ENCODE measurements around the gene SEMA4G.
A peak's percentile ranks its signal among the peaks of the same experiment; 100 is the strongest.

The SEMA4G gene

DNA sequence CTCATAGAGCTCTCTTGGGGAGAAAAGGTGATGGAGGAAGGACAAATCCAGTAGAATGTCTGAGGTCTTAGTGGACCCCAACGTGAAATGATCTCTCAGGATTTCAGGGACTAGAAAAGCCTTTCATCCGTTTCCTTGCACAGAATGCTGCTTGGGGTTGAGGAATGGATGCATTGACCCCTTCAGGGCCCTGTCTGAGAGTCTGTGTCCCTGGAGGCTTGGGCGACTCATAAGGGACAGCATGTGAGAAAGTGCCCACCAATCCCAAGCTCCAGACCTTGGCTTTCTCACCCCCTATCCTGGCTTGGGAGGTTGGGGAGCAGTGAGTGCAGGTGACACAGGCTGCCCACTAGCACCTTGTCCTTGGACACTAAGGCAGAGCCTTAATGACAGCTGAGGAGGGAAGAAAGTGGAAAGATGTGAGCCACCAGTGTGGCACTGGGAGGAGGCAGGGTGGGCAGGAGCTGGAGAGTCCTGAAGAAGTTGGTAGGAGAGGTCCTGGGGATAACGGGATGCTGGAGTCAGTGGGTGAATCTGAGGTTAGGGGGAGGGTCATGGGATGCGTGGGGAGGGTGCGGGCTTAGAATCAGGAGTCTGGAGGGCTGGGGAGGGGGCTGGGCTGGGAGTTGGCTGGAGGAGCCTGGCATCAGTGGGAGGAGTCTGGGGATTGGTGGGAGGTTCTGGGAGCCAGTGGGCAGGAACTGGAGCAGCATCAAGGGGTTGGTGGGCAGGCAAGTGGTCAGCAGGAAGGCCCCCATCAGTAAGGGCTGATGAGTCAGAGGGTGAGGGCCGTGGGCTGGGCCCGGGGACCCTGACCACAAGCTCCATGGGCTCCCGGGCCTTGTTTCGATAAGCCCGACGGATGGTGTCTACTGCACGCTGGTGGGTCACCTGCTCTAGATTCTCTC is 38.9 kb downstream of the SEMA4G start:
- DNase-seq: no peak

DNA sequence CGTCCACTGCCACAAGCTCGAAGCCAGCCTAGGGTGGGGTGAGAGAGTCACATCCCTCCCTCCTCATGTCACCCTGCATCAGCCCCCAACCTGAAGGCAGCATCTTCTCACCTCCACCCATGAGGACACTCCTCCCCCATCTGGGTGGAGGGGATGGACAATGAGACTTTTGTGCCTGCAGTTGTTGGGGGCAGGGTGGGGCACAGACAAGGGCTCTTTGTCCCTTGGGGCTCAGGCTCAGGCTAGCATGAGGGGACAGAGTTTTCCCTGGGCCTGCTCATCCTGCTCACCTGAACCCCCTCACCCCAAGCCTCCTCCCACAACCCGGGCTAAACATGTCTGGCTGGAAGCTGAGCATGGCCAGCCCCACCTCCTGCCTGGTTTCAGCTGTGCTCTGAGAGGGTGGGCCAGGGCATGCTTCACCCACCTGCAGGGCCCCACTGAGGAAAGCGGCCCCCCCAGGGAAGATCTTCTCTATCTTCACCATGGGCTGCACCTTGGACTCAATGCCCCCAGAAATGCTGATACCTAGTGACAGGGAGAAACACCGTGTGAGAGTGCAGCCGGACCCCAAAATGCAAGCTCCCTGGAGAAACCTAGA is 39.6 kb downstream of the SEMA4G start:
- DNase-seq: no peak

DNA sequence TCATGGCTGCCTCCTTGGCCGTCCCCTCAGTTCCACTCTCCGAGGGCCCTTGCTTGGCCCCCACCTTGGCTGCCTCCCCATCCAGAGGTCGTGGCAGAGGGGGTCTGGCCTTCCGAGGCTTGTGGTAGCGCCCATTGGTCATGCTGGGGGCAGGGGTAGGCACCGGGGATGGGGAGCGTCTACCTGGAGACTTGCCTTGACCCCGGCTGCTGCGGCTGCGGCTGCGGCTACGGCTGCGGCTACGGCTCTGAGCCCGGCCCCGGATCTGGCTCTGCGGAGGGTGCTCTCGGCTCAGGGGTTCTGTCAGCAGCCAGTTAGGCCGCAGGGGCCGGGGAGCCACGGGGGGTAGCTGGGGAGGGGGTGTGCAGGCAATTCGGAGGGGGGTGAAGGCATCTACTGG is 41.0 kb downstream of the SEMA4G start:
- no peak for DNase-seq

DNA sequence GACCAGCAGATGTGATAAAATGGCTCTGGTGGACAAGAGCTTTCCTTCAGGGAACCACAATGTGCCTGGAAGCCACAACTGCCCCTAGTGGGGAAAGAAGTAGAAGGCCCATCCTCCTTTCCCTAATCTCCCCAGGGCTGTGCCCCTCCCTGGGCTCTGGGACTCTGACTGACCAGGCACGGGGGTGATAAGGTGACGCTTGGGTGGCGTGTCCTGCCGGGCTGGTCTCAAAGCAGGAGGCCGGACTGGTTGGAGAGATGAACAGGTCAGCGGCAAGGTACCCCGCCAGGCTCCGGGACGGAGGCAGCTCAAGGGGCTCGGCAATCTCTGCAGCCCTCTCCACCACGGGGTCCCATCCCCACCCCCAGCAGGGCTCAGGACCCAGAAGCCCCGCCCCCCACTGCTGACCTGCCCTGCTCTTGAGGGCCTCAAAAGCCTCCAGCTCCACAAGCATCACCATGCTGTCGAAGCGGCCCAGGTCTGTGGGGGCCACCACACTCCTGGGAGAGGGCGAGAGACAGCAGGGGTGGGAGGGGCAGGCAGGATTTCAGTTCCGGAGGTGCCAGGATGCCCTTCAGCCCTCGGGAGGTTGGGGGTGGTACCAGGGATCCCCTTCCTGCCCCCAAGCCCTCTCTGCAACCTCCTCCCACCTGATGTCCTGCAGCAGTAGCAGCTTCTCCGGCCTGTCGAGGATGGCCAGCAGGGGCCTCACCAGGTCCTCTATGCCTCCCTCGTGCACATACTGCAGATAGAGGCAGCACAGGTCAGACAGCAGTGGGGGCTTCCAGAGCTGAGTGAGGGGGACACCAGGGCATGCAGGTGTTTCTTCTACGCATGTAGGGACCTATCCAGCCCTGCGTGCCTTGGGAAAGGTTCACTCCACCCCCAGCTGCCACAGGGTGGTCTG is 42.5 kb downstream of the SEMA4G start:
- peak; percentile 80 for DNase-seq

DNA sequence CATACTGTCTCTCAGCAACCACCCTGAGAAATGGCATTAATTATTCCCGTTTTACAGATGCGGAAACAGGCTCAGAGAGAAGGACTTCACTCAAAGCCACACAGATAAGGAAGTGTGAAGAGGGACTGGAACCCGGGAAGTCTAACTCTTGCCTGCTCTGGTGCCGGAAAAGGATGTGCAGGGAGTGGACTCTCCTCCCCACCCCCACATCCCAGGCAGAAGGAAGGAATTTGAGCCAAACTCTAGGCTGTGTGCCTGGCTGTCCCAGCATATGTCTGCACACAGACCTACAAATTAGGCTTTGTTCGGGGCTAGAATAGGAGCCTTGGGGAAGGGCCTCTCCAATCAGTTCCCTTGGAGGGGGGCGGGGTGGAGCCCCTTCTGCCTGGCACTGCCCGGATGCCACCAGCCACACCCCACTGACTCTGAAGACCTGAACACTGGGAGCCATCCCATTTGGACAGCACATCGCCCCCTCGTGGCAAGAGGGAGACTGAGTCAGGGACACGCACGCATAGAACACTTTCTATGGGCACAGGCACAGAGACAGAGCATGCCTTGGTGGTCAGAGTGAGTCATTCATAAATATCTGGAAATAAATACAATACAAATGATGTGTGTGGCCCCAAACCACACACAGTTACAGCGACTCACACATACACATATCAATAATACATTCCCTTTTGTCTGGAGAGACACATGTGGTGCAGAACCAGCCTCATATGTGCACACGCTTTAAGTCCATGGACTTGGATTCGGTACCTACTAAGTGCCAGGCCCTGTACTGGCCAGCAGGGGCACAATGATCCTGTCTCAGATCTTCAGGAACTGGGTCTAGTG is 43.4 kb downstream of the SEMA4G start:
- peak; percentile 94 for DNase-seq

DNA sequence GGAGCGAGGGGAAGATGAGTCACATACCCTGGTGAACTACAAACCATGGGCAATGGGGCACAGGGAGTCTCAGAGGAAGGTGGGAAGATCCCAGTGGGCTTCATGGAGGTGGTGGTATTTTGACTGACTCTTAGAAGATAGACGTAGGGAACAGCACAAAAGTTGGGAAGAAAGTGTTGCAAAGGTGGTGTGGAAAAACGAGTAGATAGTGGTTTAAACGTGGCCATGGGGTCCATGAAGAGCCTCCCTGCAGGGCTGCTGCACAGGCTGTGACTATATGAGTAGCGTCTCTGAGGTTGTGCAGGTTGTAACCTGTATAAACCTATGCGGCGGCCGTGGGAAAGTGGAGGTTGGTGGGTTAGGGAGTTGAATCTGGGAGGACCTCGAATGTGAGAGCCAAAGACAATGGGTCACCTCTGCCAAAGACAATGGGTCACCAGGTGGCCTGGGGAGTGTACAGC is 44.1 kb downstream of the SEMA4G start:
- no peak for DNase-seq

DNA sequence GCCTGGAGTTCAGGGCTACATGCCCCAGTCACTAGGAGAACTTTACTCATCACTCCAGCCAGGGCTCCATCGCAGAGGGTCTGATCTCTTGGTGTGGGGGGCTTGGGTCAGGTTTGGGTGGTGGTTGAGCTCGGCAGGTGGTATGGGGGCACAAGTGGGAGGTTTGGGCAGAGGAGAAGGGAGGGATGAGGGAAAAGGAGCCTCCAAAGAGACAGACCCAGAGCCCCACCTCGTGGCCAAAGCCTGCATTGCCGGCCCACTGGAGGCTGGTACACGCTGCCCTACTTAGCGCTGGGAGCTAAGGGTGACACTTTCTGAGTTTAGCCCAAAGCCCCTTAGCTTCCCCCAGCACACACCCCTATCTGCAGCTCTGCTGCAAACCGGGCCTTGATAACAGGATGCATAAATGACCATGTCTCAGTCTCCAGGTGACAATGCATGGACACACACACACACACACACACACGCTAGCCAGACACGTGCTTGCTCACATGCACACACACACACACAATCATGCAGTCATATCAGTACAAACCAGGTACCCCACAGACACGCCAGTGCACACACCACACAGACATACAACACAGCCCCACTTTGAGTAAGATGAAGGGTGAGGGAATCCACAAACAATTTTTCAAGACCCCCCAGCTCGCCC is 45.1 kb downstream of the SEMA4G start:
- peak; percentile 88 for DNase-seq

DNA sequence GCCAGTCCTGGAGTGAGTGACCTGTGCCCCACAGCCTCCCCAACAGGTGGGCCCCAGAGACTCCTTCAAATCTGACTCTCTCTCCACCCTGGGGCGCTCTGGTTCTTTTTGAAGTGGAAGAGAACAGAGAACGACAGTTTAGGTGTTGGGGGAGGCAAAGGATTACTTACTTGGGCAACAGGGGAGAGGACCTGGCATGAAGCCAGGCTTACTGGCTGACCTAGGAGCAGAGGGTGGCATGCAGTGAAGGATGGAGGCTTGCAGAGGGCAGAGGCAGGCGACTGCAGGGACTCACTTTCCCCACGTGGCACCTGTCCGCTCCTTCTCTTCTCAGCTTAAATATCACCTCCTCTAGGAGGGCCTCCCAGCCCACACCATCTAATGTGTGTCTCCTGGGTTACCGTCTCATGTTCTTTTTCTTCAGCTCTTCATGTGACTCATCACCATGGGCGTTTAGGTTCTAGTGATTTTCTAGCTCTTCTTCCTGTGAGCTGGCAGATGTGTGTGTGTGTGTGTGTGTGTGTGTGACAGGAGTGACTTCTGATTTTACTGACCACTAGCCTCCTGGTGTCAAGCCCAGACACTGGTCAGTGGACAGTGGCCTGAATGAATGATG is 45.8 kb downstream of the SEMA4G start:
- no peak for DNase-seq

DNA sequence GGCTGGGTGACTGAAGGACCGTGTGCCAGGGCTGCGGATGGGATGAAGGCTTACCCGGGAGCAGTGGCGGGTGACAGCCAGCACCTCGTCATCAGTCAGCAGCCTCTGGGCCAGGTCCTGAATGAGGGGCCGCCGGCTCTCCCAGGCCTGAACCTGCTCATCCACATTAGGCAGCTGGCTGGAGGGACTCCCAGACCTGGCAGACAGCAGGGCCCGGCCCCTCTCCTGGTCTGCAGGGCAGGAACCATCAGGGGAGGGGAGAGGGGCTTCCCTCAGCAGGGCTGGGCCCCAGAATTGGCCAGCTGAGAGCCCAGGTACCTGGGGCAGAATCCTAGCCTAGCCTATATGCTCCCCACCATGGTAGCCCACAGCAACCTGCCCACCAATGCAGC is 46.3 kb downstream of the SEMA4G start:
- no peak for DNase-seq

DNA sequence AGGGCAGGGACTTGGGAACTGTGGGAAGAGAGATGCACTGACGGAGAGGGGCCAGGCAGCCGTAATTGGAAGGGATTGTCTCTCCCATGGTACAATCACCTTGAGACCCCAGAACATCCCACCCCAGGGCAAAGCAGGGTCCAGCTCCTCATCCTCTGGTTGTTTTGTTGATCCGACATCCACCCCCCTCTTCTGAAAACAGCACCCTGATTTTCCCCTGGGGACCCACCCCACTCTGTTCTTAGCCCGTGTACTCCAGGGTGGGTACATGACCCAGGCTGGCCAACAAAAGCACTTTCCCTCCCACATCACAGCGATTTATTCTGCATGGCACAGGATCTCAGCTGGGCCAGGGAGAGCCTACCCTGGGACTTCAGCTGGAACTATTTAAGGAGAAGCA is 47.5 kb downstream of the SEMA4G start:
- DNase-seq: no peak

DNA sequence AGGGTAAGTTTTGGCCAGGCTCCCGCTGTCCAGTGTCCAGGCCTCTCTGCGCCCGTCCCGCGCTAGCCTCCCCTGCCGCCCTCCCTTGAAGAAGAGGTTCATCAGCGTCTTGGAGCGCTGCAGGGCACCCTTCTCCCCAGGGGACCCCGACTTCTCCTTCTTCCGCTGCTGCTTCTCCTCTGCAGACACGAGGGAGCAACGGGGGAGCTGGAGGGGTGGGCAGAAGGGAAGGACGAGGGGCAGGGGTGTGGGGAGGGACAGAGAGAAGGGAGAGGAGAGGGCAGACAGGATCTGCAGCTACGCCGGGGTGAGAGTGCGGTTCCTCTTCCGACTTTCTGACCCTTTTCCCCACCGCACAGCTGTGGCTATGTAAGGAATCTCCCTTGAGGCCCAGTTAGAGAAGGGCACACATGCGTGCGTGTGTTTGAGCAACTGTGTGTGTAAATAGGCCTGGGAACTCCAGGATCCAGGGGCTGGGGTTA is 48.9 kb downstream of the SEMA4G start:
- DNase-seq: no peak

DNA sequence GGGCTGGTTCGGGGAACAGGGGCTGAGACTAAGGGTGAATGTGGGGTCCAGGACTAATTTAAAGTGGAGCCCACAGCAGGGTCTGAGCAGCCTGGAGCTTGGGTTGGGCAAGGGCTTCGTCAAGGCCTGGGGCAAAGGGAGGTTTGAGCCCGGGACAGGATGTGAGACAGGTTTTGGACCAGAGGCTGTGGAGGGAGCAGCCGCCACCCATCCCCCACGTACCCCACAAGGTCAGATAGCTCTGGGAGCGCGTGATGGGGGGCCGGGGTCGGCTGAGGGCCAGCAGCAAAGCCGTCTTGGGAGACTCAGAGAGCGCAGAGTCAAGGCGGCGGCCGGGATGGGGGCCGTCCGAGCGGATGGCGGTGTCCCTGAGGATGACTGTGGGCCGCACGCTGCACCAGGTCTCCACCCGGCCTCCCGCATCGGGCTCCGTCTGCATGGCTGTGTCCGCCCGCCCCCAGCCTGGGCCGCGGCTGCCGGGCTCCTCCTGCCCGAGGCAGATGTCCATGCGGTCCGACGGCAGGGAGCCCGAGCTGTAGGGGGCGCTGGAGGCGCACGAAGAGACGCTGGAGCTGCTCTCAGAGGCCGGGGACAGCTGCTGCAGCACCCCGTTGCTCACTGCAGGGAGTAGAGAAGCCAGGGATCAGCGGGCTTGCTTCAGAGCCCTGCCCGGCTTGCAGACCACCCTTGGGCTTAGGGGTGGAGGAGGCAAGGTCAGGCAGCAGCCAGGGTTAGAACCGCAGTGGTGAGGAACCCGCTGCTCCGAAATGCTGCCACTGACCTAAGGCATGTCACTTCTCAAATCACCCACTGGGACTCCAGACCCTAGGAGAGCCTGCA is 49.5 kb downstream of the SEMA4G start:
- DNase-seq: peak; percentile 95
